HepG2 (cell line): ENCODE data around the gene KCNC2. TPM values are rescaled to one million over a fixed set of nuclear protein-coding genes. Genes with fewer than 3 reads are reported as not detected.

Source experiments
- ATAC-seq: fragments of 200-7000 bp; cut with Tn5 transposase; 3 replicates; pipeline ENCODE4 v1.9.1; 2020; ENCODE audit warnings: mild to moderate bottlenecking, moderate library complexity
- Bru-seq: library from RNA; stranded (reverse); fragments of 400-500 nt; gene quantifications from one replicate; lab custom pipeline; 2021; lab: Mats Ljungman, UMichigan
- BruChase-seq, 2 experiments: library from RNA; stranded (reverse); fragments of 400-500 nt; gene quantifications; one replicate each; lab custom pipeline; 2021; lab: Mats Ljungman, UMichigan
- BruUV-seq: library from RNA; stranded (reverse); fragments of 400-500 nt; replicated peaks from 2 replicates; lab custom pipeline; 2021; lab: Mats Ljungman, UMichigan
- CTCF ChIA-PET: fragments of 300-600 bp; formaldehyde crosslinking; extraction: SDS; loops from one replicate; lab custom pipeline; 2021; ENCODE audit warnings: low total read pairs, inconsistent platforms, low intra/inter-chr PET ratio; lab: Yijun Ruan, JAX
- POLR2A ChIA-PET: fragments of 350-600 bp; sonication (Branson Sonifier 250); formaldehyde crosslinking; loops from one replicate; lab custom pipeline; 2020; ENCODE audit warnings: antibody characterized with exemption, inconsistent platforms; lab: Yijun Ruan, JAX
- DNase-seq: peaks from one replicate; pipeline ENCODE4 v3.0.0-alpha.2; 2015; ENCODE audit warnings: low spot score
- FAIRE-seq: peaks from 3 replicates; lab custom pipeline; 2011; peaks lifted over from hg19 to GRCh38; lab: Jason Lieb, UNC
- H2AFZ ChIP-seq: one replicate; pipeline ENCODE4 v1.6.1; 2011; ENCODE audit warnings: low read length, inconsistent platforms
- H3K27ac ChIP-seq: fragments of 300-600 bp; 3 replicates; pipeline ENCODE4 v1.8.0; 2011; ENCODE audit warnings: mixed run types, mild to moderate bottlenecking, mixed read lengths, low read length, inconsistent platforms; ENCODE audit not compliant: insufficient read depth; ENCODE audit errors: extremely low read length
- H3K27me3 ChIP-seq, 2 experiments: fragments of 200-600 bp in 1 of 2; 2 replicates in 1 of 2; 3 replicates in 1 of 2; pipeline versions ENCODE4 v1.6.0 to v1.8.0; 2011; ENCODE audit warnings: low read length in 2 of 2, mild to moderate bottlenecking in 2 of 2, moderate library complexity in 2 of 2, inconsistent platforms in 1 of 2; ENCODE audit not compliant: insufficient read depth in 2 of 2, control insufficient read depth in 1 of 2
- H3K36me3 ChIP-seq, 2 experiments: fragments of 200-600 bp in 1 of 2; replicated peaks in 1 of 2; 2 replicates in 1 of 2; 3 replicates in 1 of 2; pipeline versions ENCODE4 v1.5.1 to v1.8.0; 2011; ENCODE audit warnings: low read length in 2 of 2, inconsistent platforms in 1 of 2; ENCODE audit not compliant: insufficient read depth in 2 of 2, control insufficient read depth in 1 of 2
- H3K4me1 ChIP-seq: 2 replicates; pipeline ENCODE4 v1.5.1; 2012; ENCODE audit warnings: low read length, inconsistent platforms; ENCODE audit not compliant: insufficient read depth
- H3K4me2 ChIP-seq: 2 replicates; pipeline ENCODE4 v1.6.0; 2011; ENCODE audit warnings: low read depth, low read length, inconsistent platforms
- H3K4me3 ChIP-seq, 3 experiments: fragments of 200-600 bp in 1 of 3; sonication (generic), shearing (Covaris generic) in 1 of 3; replicated peaks in 1 of 3; 2 replicates each; pipeline ENCODE4 v1.5.1; 2011 to 2016; ENCODE audit warnings: low read length in 3 of 3, inconsistent platforms in 2 of 3, low read depth in 2 of 3, mild to moderate bottlenecking in 2 of 3, control low read depth in 1 of 3, mixed read lengths in 1 of 3; ENCODE audit not compliant: insufficient read depth in 1 of 3
- H3K79me2 ChIP-seq: one replicate; pipeline ENCODE4 v1.6.1; 2011; ENCODE audit warnings: low read length, inconsistent platforms; ENCODE audit not compliant: insufficient read depth
- H3K9ac ChIP-seq: 2 replicates; pipeline ENCODE4 v1.6.0; 2011; ENCODE audit warnings: mild to moderate bottlenecking, low read depth, low read length, inconsistent platforms; ENCODE audit not compliant: insufficient read depth
- H3K9me3 ChIP-seq: 2 replicates; pipeline ENCODE4 v1.5.1; 2012; ENCODE audit warnings: mild to moderate bottlenecking, low read length
- H4K20me1 ChIP-seq: 2 replicates; pipeline ENCODE4 v1.6.0; 2011; ENCODE audit warnings: inconsistent platforms, mild to moderate bottlenecking, low read length, moderate library complexity; ENCODE audit not compliant: insufficient read depth
- AGO2 ChIP-seq: fragments of 200-400 bp; formaldehyde crosslinking; optimal IDR thresholded peaks from 2 replicates; pipeline ENCODE3; 2017; ENCODE audit warnings: mild to moderate bottlenecking, low read depth, low read length, moderate library complexity
- CSRNP2 ChIP-seq: sonication (generic); formaldehyde crosslinking; conservative IDR thresholded peaks from 2 replicates; pipeline ENCODE4 v1.8.0; 2022; ENCODE audit warnings: low read depth, missing genetic modification reagents
- NCOR1 ChIP-seq: fragments of 200-600 bp; sonication (generic); IDR thresholded peaks from 2 replicates; pipeline ENCODE4 v1.7.0; 2017; ENCODE audit warnings: antibody characterized with exemption, low read length, borderline replicate concordance
- RARA ChIP-seq: IDR thresholded peaks from 2 replicates; pipeline ENCODE4 v1.6.1; 2016; ENCODE audit warnings: missing genetic modification reagents, missing compliant biosample characterization
- TBX2 ChIP-seq: sonication (generic); formaldehyde crosslinking; IDR thresholded peaks from 2 replicates; pipeline ENCODE4 v1.5.0; 2020; ENCODE audit warnings: missing genetic modification reagents, mild to moderate bottlenecking, borderline replicate concordance
- ZBTB4 ChIP-seq: sonication (generic); formaldehyde crosslinking; IDR thresholded peaks from 2 replicates; pipeline ENCODE4 v1.4.0; 2020; ENCODE audit warnings: missing genetic modification reagents, mild to moderate bottlenecking, borderline replicate concordance
- ZNF326 ChIP-seq: sonication (generic); formaldehyde crosslinking; IDR thresholded peaks from 2 replicates; pipeline ENCODE4 v1.4.0; 2020; ENCODE audit warnings: missing genetic modification reagents, borderline replicate concordance
- ZNF414 ChIP-seq: sonication (generic); formaldehyde crosslinking; IDR thresholded peaks from 2 replicates; pipeline ENCODE4 v1.5.0; 2020; ENCODE audit warnings: missing genetic modification reagents
- ZNF512 ChIP-seq: sonication (generic); formaldehyde crosslinking; IDR thresholded peaks from 2 replicates; pipeline ENCODE4 v1.4.0; 2020; ENCODE audit warnings: mild to moderate bottlenecking, missing genetic modification reagents
- ZNF816 ChIP-seq: sonication (generic); formaldehyde crosslinking; IDR thresholded peaks from 2 replicates; pipeline ENCODE4 v1.8.0; 2022; ENCODE audit warnings: missing genetic modification reagents, mild to moderate bottlenecking, borderline replicate concordance
- ZNF879 ChIP-seq: sonication (generic); formaldehyde crosslinking; IDR thresholded peaks from 2 replicates; pipeline ENCODE4 v1.8.1; 2023; ENCODE audit warnings: missing genetic modification reagents
- ZSCAN31 ChIP-seq: sonication (generic); formaldehyde crosslinking; IDR thresholded peaks from 2 replicates; pipeline ENCODE4 v1.5.0; 2020; ENCODE audit warnings: low read depth, mild to moderate bottlenecking, missing genetic modification reagents
- WGBS: methylation state at CpG from one replicate; pipeline ENCODE4 v1.1.6; 2017; ENCODE audit warnings: low lambda C conversion rate; 5-methylcytosine and 5-hydroxymethylcytosine counted together
- in situ Hi-C: cut with HindIII; loops from 2 replicates; pipeline ENCODE4 v1.10.0; 2017; ENCODE audit warnings: low pct_unique_long_range_greater_than_20kb; ENCODE audit not compliant: extremely low pct_ligation_motif_present
- intact Hi-C: fragments of 100-400 bp; cut with micrococcal nuclease; formaldehyde crosslinking; loops from one replicate; pipeline ENCODE4 v1.10.0; 2022; ENCODE audit not compliant: unreplicated experiment
- long read RNA-seq, 2 experiments: library from RNA in 1 of 2; library from polyadenylated mRNA in 1 of 2; stranded (forward) in 1 of 2; unstranded in 1 of 2; transcript quantifications; one replicate each; pipeline ENCODE4 v2.0.0, GENCODE V29; 2019 to 2022
- polyA minus RNA-seq, 3 experiments: library from RNA; depleted of rRNA, polyadenylated mRNA; stranded (reverse); fragments of >200 nt; gene quantifications; 2 replicates each; pipeline ENCODE4 v1.2.3, GENCODE V29; 2011; ENCODE audit warnings: low replicate concordance in 1 of 3
- polyA plus RNA-seq, 8 experiments: library from polyadenylated mRNA; depleted of rRNA in 3 of 8; stranded (reverse) in 7 of 8; unstranded in 1 of 8; fragments of >200 nt; fragmentation: Illumina TruSeq in 4 of 8; extraction: Trizol in 4 of 8; gene quantifications; 2 replicates each; pipeline versions ENCODE4 v1.2.1 to v1.2.3, GENCODE V29; 2011 to 2016; ENCODE audit warnings: low read depth in 4 of 8, missing spikeins in 1 of 8, mixed read lengths in 1 of 8; ENCODE audit not compliant: insufficient read depth in 1 of 8
- total RNA-seq, 5 experiments: library from RNA; depleted of rRNA; stranded (reverse); fragments of >200 nt; fragmentation: Illumina TruSeq; extraction: Trizol; gene quantifications; 2 replicates each; pipeline ENCODE4 v1.2.3, GENCODE V29; 2016; ENCODE audit warnings: low read depth in 1 of 5

The KCNC2 gene
- total RNA-seq (2016; rRNA removed; fragmentation: Illumina TruSeq; extraction: Trizol): not detected in 2 replicates
- total RNA-seq (2016; cell fraction: cytosol; rRNA removed; fragmentation: Illumina TruSeq; extraction: Trizol; ENCODE audit: low read depth): not detected in 2 replicates
- not detected in 2 replicates for total RNA-seq (2016; cell fraction: insoluble cytoplasmic fraction; rRNA removed; fragmentation: Illumina TruSeq; extraction: Trizol)
- not detected in 2 replicates for total RNA-seq (2016; cell fraction: membrane; rRNA removed; fragmentation: Illumina TruSeq; extraction: Trizol)
- not detected in 2 replicates for total RNA-seq (2016; cell fraction: nucleus; rRNA removed; fragmentation: Illumina TruSeq; extraction: Trizol)
- not detected in 2 replicates for polyA plus RNA-seq (2011; rRNA removed)
- not detected in 2 replicates for polyA plus RNA-seq (2011; cell fraction: cytosol; rRNA removed)
- not detected in 2 replicates for polyA plus RNA-seq (2011; cell fraction: nucleus; rRNA removed)
- not detected in 2 replicates for polyA plus RNA-seq (2012)
- not detected in 2 replicates for polyA plus RNA-seq (2016; cell fraction: cytosol; fragmentation: Illumina TruSeq; extraction: Trizol; ENCODE audit: low read depth)
- not detected in 2 replicates for polyA plus RNA-seq (2016; cell fraction: insoluble cytoplasmic fraction; fragmentation: Illumina TruSeq; extraction: Trizol; ENCODE audit: low read depth)
- not detected in 2 replicates for polyA plus RNA-seq (2016; cell fraction: membrane; fragmentation: Illumina TruSeq; extraction: Trizol; ENCODE audit: low read depth)
- not detected in 2 replicates for polyA plus RNA-seq (2016; cell fraction: nucleus; fragmentation: Illumina TruSeq; extraction: Trizol; ENCODE audit: insufficient read depth, low read depth)
- not detected in 2 replicates for polyA minus RNA-seq (2011; rRNA and poly(A)+ RNA removed; ENCODE audit: low replicate concordance)
- not detected in 2 replicates for polyA minus RNA-seq (2011; cell fraction: cytosol; rRNA and poly(A)+ RNA removed)
- polyA minus RNA-seq (2011; cell fraction: nucleus; rRNA and poly(A)+ RNA removed): not detected in 2 replicates
- not detected for Bru-seq, nascent RNA
- BruChase-seq, experiment 1, labeled RNA remaining after a 6-hour chase: not detected
- BruChase-seq, experiment 2, labeled RNA remaining after a 2-hour chase: percentile 1 among the genes with signal in this experiment
- long read RNA-seq, experiment 1: 0 reads
- long read RNA-seq, experiment 2: 0 reads

GRCh38 chr12:75209812-75210138 lies at the start of gene KCNC2:
KCNC2 (minus strand) TSS chr12:75209839.
- intact Hi-C loops: no loop called here
- no peak for DNase-seq
- Histone ChIP-seq H3K27me3 (peaks cover 8 to 16% of the 10 kb centered on the region in 2 experiments; a peak in 3 of 5 replicates), H3K9ac (no peak within 1 kb of the TSS), H3K9me3 (no peaks in the 10 kb centered on the region), H3K4me2 (no peak within 1 kb of the TSS), H3K36me3 (no peaks in the 10 kb centered on the region), H2AFZ (no peak within 1 kb of the TSS), H4K20me1 (no peaks in the 10 kb centered on the region), H3K27ac (no peak within 1 kb of the TSS), H3K4me3 (no peak within 1 kb of the TSS), H3K4me1 (no peaks in the 10 kb centered on the region), H3K79me2 (no peaks in the 10 kb centered on the region)
- ATAC-seq: no peak
- CTCF ChIA-PET: no interaction called here
- POLR2A ChIA-PET: no interaction called here
- no peak for TF ChIP-seq ZNF512
- TF ChIP-seq ZNF816 (CRISPR knock-in tag): no peak
- no peak for TF ChIP-seq RARA (CRISPR knock-in tag)
- no peak for TF ChIP-seq ZBTB4
- no peak for TF ChIP-seq ZNF414 (CRISPR knock-in tag)
- no peak for TF ChIP-seq ZSCAN31 (CRISPR knock-in tag)
- no peak for TF ChIP-seq NCOR1
- TF ChIP-seq TBX2 (CRISPR knock-in tag): no peak
- no peak for TF ChIP-seq ZNF326 (CRISPR knock-in tag)
- TF ChIP-seq ZNF879: no peak
- no peak for TF ChIP-seq CSRNP2
- TF ChIP-seq AGO2: no peak
- in situ Hi-C loops: no loop called here
- 5% methylated on average over 3 of the region's 3 CpGs for WGBS
- no TSS peak for BruUV-seq
- FAIRE-seq: no peak
